ENCODE results near the gene ITPR1.

ITPR1 gene

DNA sequence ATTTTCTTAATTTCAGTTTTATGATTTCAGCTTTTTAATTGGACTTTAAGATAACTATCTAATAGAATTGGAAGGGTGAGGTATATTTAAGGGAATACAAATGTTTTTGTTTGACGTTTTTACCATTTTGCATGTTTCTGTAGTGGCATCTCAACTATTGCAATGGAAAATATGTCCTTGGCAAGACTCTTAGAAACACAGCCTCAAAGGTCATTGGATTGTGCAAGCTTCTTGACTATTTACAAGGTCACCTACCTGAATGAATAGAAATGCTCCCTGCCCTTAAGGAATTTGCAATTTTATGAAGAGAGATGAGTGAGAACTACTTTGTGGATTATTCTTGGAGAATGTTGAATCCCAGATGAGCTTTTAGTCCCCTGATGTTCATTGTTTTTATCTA is 43.1 kb downstream of the ITPR1 start:
- no peak for TF ChIP-seq CTCF (IDR thresholded peaks at IDR 0.05; ENCODE audit: low read depth, low read length)
- DNase-seq (ENCODE audit: extremely low read depth, low read depth), result no peak

GRCh38 chr3:4540267-4540666 is 47.1 kb downstream of the ITPR1 start:
- DNase-seq (ENCODE audit: extremely low read depth, low read depth), result no peak
- no peak for TF ChIP-seq CTCF (IDR thresholded peaks at IDR 0.05; ENCODE audit: low read depth, low read length)

GRCh38 chr3:4543110-4543509 is 50.0 kb downstream of the ITPR1 start:
- no peak for TF ChIP-seq CTCF (IDR thresholded peaks at IDR 0.05; ENCODE audit: low read depth, low read length)

DNA sequence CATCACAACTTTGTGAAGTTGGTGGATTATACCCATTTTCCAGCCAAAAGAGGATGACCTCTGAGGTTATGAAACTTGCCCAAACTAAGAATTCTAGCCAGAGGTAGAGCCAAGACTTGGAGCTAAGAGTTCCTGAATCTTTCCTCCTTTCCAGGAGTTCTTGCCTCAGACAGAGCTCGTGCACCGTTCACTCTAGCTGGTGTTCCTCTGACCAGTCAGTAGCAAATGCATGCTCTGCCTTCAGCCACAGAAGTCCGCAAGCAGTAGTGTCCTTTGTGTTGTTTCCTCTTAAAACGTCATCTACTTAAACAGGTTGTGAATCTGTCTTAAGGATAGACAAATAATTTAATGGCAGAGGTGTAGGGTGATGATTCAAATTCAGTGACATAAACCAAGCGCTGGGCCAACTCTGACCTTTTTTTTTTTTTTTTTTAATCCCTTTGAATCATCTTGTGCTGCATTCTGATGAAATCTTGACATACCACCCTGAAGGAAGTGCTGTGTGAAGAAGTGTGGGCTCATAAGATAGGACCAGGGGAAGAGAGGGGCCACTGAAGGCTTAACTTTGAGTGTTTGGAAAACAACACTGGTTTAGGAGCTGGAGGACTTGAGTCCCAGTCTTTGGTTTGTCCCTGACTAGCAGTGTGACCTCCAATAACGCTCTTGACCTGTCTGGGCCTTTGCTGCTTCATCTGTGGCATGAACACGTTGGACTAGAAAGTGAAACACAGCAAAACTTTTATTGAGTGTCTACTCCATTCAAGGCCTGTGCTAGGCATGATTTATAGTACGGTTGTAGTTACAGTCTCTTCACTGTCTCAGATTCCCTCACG is 53.4 kb downstream of the ITPR1 start:
- TF ChIP-seq CTCF (IDR thresholded peaks at IDR 0.05; ENCODE audit: low read depth, low read length), result no peak

More at GRCh38 chr3:4543110-4543509, 50.0 kb downstream of the ITPR1 start:
- DNase-seq (ENCODE audit: extremely low read depth, low read depth), result no peak

GRCh38 chr3:4547799-4548198 is 54.7 kb downstream of the ITPR1 start:
- no peak for TF ChIP-seq CTCF (IDR thresholded peaks at IDR 0.05; ENCODE audit: low read depth, low read length)
- no peak for DNase-seq (ENCODE audit: extremely low read depth, low read depth)

More for the DNA sequence above, 53.4 kb downstream of the ITPR1 start:
- DNase-seq (ENCODE audit: extremely low read depth, low read depth), result no peak

DNA sequence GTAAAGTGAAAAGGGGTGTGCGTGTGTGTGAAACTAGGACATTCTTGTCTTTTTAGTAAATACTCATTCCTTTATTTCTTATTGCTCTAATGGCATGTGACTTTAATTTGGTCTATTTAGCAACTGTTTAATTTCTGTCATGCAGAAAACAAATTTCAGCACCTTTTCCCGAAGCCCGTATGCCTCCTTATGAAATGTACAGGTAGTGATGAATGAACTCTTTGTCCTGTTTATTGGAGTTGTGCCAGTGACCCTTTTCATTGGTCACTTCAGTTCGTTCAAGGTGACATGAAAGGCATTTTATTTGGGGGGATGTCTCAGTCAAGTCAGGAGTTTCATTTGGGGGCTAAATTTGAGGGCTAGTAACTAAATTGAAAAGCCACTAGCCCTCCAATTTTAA is 55.2 kb downstream of the ITPR1 start:
- TF ChIP-seq CTCF (IDR thresholded peaks at IDR 0.05; ENCODE audit: low read depth, low read length), result no peak
- DNase-seq (ENCODE audit: extremely low read depth, low read depth), result no peak

DNA sequence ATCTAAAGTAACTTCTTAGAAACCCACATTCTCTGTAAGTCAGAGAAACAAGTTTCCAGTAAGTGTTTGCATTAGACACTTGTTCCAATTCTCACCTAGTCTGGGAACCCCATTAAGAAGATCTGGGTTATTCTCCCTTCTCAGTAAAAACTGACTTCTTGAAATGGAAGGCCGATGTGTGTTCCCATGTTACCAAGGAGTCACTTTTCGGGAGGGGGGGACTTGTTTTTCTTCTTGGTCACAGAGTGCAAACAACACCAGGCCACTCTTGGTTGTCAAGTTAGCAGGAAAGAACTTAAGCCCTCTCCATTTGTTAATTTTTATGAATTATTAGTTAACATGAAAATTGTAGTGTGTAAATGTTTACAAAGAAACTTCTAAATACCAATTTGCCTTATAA is 55.6 kb downstream of the ITPR1 start:
- DNase-seq (ENCODE audit: extremely low read depth, low read depth), result no peak
- TF ChIP-seq CTCF (IDR thresholded peaks at IDR 0.05; ENCODE audit: low read depth, low read length), result no peak
